Measurements from ENCODE around the gene SLC17A7. TPM values are rescaled to one million over a fixed set of nuclear protein-coding genes. Genes with fewer than 3 reads are reported as not detected.

SLC17A7 gene
- total and polyA plus RNA-seq, 9 of the 15 experiments (the other 6 are each of a cell fraction or from before 2014, with no cell fraction given), result 1.1 to 15.7 (median 2.4) TPM

DNA sequence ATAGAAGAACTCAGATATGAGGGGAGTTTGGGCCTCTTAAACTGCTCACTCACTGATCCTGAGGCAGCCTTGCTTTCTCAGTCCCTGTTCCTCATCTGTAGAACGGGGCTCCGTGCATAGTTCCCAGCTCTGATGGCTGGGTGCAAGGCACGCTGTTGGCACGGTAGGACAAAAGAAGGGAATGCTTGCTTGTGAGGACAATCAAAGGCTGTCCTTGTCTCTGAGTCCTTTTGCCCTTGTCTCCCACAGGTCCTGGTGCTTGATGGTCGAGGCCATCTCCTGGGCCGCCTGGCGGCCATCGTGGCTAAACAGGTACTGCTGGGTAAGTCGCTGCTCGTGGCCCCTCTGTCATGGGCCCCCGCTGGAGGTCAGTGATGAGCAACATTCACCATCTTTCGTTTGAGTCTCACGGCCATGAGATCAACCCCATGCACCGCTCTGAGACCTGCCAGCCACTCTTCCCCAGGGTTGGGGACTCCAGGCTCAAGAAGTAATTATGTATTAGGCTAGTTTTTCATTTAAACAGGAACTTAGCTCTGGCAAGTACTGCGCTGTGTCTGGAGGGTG, 48.4 kb upstream of the SLC17A7 start (continued):
- TF ChIP-seq, protein P1, sequence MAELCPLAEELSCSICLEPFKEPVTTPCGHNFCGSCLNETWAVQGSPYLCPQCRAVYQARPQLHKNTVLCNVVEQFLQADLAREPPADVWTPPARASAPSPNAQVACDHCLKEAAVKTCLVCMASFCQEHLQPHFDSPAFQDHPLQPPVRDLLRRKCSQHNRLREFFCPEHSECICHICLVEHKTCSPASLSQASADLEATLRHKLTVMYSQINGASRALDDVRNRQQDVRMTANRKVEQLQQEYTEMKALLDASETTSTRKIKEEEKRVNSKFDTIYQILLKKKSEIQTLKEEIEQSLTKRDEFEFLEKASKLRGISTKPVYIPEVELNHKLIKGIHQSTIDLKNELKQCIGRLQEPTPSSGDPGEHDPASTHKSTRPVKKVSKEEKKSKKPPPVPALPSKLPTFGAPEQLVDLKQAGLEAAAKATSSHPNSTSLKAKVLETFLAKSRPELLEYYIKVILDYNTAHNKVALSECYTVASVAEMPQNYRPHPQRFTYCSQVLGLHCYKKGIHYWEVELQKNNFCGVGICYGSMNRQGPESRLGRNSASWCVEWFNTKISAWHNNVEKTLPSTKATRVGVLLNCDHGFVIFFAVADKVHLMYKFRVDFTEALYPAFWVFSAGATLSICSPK (IDR thresholded peaks at IDR 0.05; ENCODE audit: borderline replicate concordance), result no peak
- TF ChIP-seq, protein P2, sequence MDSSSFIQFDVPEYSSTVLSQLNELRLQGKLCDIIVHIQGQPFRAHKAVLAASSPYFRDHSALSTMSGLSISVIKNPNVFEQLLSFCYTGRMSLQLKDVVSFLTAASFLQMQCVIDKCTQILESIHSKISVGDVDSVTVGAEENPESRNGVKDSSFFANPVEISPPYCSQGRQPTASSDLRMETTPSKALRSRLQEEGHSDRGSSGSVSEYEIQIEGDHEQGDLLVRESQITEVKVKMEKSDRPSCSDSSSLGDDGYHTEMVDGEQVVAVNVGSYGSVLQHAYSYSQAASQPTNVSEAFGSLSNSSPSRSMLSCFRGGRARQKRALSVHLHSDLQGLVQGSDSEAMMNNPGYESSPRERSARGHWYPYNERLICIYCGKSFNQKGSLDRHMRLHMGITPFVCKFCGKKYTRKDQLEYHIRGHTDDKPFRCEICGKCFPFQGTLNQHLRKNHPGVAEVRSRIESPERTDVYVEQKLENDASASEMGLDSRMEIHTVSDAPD (CRISPR knock-in tag; IDR thresholded peaks at IDR 0.05), result no peak
- TF ChIP-seq, protein P3, sequence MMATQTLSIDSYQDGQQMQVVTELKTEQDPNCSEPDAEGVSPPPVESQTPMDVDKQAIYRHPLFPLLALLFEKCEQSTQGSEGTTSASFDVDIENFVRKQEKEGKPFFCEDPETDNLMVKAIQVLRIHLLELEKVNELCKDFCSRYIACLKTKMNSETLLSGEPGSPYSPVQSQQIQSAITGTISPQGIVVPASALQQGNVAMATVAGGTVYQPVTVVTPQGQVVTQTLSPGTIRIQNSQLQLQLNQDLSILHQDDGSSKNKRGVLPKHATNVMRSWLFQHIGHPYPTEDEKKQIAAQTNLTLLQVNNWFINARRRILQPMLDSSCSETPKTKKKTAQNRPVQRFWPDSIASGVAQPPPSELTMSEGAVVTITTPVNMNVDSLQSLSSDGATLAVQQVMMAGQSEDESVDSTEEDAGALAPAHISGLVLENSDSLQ (IDR thresholded peaks at IDR 0.05), result peak; percentile 3; the same call in 1 of the 2 replicates
- TF ChIP-seq POLR2G (IDR thresholded peaks at IDR 0.05; ENCODE audit: low read depth, low read length) (peak; percentile 44), RBBP5 (IDR thresholded peaks at IDR 0.05; ENCODE audit: borderline replicate concordance, insufficient read depth, low read length, poor library complexity, severe bottlenecking) (no peak), C11orf30 (IDR thresholded peaks at IDR 0.05; ENCODE audit: low read depth) (no peak)
- TF ChIP-seq, protein P4, sequence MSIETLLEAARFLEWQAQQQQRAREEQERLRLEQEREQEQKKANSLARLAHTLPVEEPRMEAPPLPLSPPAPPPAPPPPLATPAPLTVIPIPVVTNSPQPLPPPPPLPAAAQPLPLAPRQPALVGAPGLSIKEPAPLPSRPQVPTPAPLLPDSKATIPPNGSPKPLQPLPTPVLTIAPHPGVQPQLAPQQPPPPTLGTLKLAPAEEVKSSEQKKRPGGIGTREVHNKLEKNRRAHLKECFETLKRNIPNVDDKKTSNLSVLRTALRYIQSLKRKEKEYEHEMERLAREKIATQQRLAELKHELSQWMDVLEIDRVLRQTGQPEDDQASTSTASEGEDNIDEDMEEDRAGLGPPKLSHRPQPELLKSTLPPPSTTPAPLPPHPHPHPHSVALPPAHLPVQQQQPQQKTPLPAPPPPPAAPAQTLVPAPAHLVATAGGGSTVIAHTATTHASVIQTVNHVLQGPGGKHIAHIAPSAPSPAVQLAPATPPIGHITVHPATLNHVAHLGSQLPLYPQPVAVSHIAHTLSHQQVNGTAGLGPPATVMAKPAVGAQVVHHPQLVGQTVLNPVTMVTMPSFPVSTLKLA (conservative IDR thresholded peaks at IDR 0.05), result peak; percentile 50 to 72; a peak in 3 of 4 replicates
- TF ChIP-seq, protein P5, sequence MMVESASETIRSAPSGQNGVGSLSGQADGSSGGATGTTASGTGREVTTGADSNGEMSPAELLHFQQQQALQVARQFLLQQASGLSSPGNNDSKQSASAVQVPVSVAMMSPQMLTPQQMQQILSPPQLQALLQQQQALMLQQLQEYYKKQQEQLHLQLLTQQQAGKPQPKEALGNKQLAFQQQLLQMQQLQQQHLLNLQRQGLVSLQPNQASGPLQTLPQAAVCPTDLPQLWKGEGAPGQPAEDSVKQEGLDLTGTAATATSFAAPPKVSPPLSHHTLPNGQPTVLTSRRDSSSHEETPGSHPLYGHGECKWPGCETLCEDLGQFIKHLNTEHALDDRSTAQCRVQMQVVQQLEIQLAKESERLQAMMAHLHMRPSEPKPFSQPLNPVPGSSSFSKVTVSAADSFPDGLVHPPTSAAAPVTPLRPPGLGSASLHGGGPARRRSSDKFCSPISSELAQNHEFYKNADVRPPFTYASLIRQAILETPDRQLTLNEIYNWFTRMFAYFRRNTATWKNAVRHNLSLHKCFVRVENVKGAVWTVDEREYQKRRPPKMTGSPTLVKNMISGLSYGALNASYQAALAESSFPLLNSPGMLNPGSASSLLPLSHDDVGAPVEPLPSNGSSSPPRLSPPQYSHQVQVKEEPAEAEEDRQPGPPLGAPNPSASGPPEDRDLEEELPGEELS (CRISPR knock-in tag; IDR thresholded peaks at IDR 0.05; ENCODE audit: borderline replicate concordance), result no peak
- TF ChIP-seq, protein P6, sequence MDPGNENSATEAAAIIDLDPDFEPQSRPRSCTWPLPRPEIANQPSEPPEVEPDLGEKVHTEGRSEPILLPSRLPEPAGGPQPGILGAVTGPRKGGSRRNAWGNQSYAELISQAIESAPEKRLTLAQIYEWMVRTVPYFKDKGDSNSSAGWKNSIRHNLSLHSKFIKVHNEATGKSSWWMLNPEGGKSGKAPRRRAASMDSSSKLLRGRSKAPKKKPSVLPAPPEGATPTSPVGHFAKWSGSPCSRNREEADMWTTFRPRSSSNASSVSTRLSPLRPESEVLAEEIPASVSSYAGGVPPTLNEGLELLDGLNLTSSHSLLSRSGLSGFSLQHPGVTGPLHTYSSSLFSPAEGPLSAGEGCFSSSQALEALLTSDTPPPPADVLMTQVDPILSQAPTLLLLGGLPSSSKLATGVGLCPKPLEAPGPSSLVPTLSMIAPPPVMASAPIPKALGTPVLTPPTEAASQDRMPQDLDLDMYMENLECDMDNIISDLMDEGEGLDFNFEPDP (CRISPR knock-in tag; IDR thresholded peaks at IDR 0.05), result no peak
- TF ChIP-seq, protein P7, sequence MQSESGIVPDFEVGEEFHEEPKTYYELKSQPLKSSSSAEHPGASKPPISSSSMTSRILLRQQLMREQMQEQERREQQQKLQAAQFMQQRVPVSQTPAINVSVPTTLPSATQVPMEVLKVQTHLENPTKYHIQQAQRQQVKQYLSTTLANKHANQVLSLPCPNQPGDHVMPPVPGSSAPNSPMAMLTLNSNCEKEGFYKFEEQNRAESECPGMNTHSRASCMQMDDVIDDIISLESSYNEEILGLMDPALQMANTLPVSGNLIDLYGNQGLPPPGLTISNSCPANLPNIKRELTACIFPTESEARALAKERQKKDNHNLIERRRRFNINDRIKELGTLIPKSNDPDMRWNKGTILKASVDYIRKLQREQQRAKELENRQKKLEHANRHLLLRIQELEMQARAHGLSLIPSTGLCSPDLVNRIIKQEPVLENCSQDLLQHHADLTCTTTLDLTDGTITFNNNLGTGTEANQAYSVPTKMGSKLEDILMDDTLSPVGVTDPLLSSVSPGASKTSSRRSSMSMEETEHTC (IDR thresholded peaks at IDR 0.05), result no peak
